Neural cell (in vitro differentiated cells): ENCODE data around the gene CCDC40. TPM values are rescaled to one million over a fixed set of nuclear protein-coding genes. Genes with fewer than 3 reads are reported as not detected.

ENCODE experiments used
- H2AFZ ChIP-seq: fragments of 200-600, 300-800 bp; sonication (generic), shearing (Covaris generic); 2 replicates; pipeline ENCODE4 v1.6.0; 2014; ENCODE audit warnings: low read depth, mild to moderate bottlenecking, antibody characterized with exemption, low read length, moderate library complexity
- H3F3A ChIP-seq: fragments of 200-600 bp; shearing (Covaris generic); 2 replicates; pipeline ENCODE4 v1.6.1; 2016; ENCODE audit warnings: mild to moderate bottlenecking, moderate library complexity, mixed read lengths, antibody characterized with exemption, low read length; ENCODE audit not compliant: insufficient read depth, poor library complexity, severe bottlenecking
- H3K27ac ChIP-seq: fragments of 200-600, 300-800 bp; sonication (generic), shearing (Covaris generic); 2 replicates; pipeline ENCODE4 v1.5.1; 2014; ENCODE audit warnings: mild to moderate bottlenecking, low read length, moderate library complexity
- H3K27me3 ChIP-seq: fragments of 300-800, 200-600 bp; sonication (generic), shearing (Covaris generic); 2 replicates; pipeline ENCODE4 v1.6.0; 2014; ENCODE audit warnings: mild to moderate bottlenecking, low read depth, low read length, moderate library complexity; ENCODE audit not compliant: insufficient read depth
- H3K36me3 ChIP-seq: fragments of 300-800, 200-600 bp; sonication (generic), shearing (Covaris generic); 2 replicates; pipeline ENCODE4 v1.5.1; 2014; ENCODE audit warnings: mild to moderate bottlenecking, antibody characterized with exemption, low read length, moderate library complexity; ENCODE audit not compliant: insufficient read depth
- H3K4me2 ChIP-seq: fragments of 300-800, 200-600 bp; sonication (generic), shearing (Covaris generic); 2 replicates; pipeline ENCODE4 v1.6.0; 2014; ENCODE audit warnings: mild to moderate bottlenecking, low read length
- H3K4me3 ChIP-seq: fragments of 300-800, 200-600 bp; sonication (generic), shearing (Covaris generic); 2 replicates; pipeline ENCODE4 v1.5.1; 2014; ENCODE audit warnings: mild to moderate bottlenecking, low read length, moderate library complexity
- H3K79me2 ChIP-seq: fragments of 200-600 bp; shearing (Covaris generic); replicated peaks from 2 replicates; pipeline ENCODE4 v1.6.0; 2014; ENCODE audit warnings: mild to moderate bottlenecking, low read length, moderate library complexity; ENCODE audit not compliant: insufficient read depth
- H3K9ac ChIP-seq: fragments of 300-800, 200-600 bp; sonication (generic), shearing (Covaris generic); 2 replicates; pipeline ENCODE4 v1.6.1; 2016; ENCODE audit warnings: mild to moderate bottlenecking, low read length, mixed read lengths
- H3K9me2 ChIP-seq: fragments of 200-600 bp; shearing (Covaris generic); 2 replicates; pipeline ENCODE4 v1.6.1; 2016; ENCODE audit warnings: mild to moderate bottlenecking, low read length, mixed read lengths; ENCODE audit not compliant: insufficient read depth
- H3K9me3 ChIP-seq: fragments of 200-600, 300-800 bp; sonication (generic), shearing (Covaris generic); 2 replicates; pipeline ENCODE4 v1.6.1; 2016; ENCODE audit warnings: mild to moderate bottlenecking, mixed run types, low read length, moderate library complexity, mixed read lengths
- H4K20me1 ChIP-seq: fragments of 200-600 bp; shearing (Covaris generic); 2 replicates; pipeline ENCODE4 v1.6.1; 2016; ENCODE audit warnings: mild to moderate bottlenecking, mixed run types; ENCODE audit not compliant: insufficient read depth
- EP300 ChIP-seq: fragments of 450-650 bp; conservative IDR thresholded peaks from 2 replicates; pipeline ENCODE4 v1.6.1; 2014; ENCODE audit warnings: antibody characterized with exemption, mild to moderate bottlenecking, moderate library complexity; ENCODE audit not compliant: poor library complexity, severe bottlenecking
- EZH2 ChIP-seq: fragments of 200-600, 300-800 bp; shearing (Covaris generic), sonication (generic); IDR thresholded peaks from 2 replicates; pipeline ENCODE4 v1.6.1; 2014; ENCODE audit warnings: antibody characterized with exemption, low read length, borderline replicate concordance, mild to moderate bottlenecking; ENCODE audit not compliant: insufficient read depth, poor library complexity, severe bottlenecking
- MXI1 ChIP-seq: fragments of 450-650 bp; conservative IDR thresholded peaks from 2 replicates; pipeline ENCODE4 v1.6.1; 2014; ENCODE audit warnings: antibody characterized with exemption, mild to moderate bottlenecking; ENCODE audit not compliant: poor library complexity, severe bottlenecking
- POLR2AphosphoS5 ChIP-seq: IDR thresholded peaks from 2 replicates; pipeline ENCODE4 v1.6.1; 2012
- RAD21 ChIP-seq: fragments of 450-650 bp; conservative IDR thresholded peaks from 2 replicates; pipeline ENCODE4 v1.6.1; 2014; ENCODE audit warnings: antibody characterized with exemption, mild to moderate bottlenecking, moderate library complexity
- SMC3 ChIP-seq: fragments of 450-650 bp; conservative IDR thresholded peaks from 2 replicates; pipeline ENCODE4 v1.6.1; 2014; ENCODE audit warnings: antibody characterized with exemption, mild to moderate bottlenecking, moderate library complexity; ENCODE audit not compliant: poor library complexity
- TAF1 ChIP-seq: IDR thresholded peaks from 2 replicates; pipeline ENCODE4 v1.6.1; 2012; ENCODE audit warnings: low read depth
- polyA plus RNA-seq: library from polyadenylated mRNA; depleted of rRNA; stranded (reverse); fragments of >200 nt; gene quantifications from 2 replicates; pipeline ENCODE4 v1.2.3, GENCODE V29; 2014
- TF ChIP-seq, protein P1 (sequence below): IDR thresholded peaks from 2 replicates; pipeline ENCODE4 v1.6.1; 2012; ENCODE audit warnings: borderline replicate concordance
- TF ChIP-seq, protein P2 (sequence below): fragments of 450-650 bp; IDR thresholded peaks from 2 replicates; pipeline ENCODE4 v1.5.1; 2014; ENCODE audit warnings: antibody characterized with exemption, mild to moderate bottlenecking, moderate library complexity; ENCODE audit not compliant: poor library complexity, severe bottlenecking

CCDC40 gene
- polyA plus RNA-seq, 1 donor from 2014 or later = 5.5 TPM

DNA sequence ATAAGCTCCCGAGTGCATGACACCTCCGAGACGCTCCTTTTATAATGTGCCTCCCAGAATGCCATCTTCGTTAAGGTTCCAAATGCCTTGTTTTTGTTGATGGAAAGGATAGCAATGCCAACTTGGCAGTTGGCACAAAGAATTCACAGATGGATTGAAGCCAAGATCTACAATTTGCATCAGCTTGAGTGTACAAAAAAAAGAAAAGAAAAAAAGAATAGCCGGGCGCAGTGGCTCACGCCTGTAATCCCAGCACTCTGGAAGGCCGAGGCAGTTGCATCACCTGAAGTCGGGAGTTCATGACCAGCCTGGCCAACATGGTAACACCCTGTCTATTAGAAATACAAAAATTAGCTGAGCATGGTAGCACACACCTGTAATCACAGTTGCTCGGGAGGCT is 8.4 kb upstream of the CCDC40 start:
- Histone ChIP-seq H2AFZ (no peak overlapping the region), H3K9me2 (no peaks in the 10 kb centered on the region), H4K20me1 (no peaks in the 10 kb centered on the region), H3K9ac (no peak overlapping the region), H3K9me3 (no peaks in the 10 kb centered on the region), H3K27me3 (no peaks in the 10 kb centered on the region), H3K27ac (no peak overlapping the region), H3K4me3 (no peak overlapping the region), H3F3A (no peaks in the 10 kb centered on the region), H3K4me2 (no peak overlapping the region), H3K79me2 (peaks cover 58% of the 10 kb centered on the region), H3K36me3 (no peaks in the 10 kb centered on the region)
- no peak for TF ChIP-seq MXI1
- TF ChIP-seq RAD21 = no peak
- TF ChIP-seq TAF1 = no peak

DNA sequence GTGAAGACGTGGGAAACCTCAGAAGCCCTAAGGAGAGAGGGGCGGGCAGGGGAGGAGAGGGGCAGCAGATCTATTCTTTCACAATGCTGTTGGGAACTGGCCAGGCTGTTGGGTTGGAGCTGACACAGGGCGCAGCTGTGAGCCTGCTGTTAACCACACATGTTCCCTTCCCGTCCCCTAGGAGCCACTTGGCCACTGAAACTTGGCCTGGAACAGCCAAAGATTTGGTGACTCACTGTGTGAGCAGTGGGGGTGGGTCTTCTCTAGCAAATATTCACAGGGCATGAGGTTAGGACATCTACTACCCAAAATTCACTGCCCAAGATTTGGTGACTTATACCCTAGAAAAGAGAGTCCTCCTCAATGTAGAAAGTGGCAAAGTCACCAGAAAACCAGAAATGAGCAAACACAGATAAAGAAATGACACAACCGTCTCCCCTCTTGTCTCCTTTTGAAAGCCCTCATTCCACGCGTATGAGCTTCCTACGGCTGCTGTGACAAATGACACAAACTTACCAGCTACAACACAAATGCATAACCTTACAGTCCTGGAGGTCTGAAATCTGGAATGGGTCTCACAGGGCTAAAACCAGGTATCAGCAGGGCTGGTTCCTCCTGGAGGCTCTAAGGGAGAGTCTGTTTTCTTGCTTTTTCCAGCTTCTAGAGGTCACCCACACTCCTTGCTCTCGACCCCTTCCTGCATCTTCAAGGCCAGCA is 7.0 kb upstream of the CCDC40 start:
- H3K9me2 ChIP-seq = no peaks in the 10 kb centered on the region
- H3K79me2 ChIP-seq = peaks cover 71% of the 10 kb centered on the region
- no peak overlapping the region for H3K4me2 ChIP-seq
- no peaks in the 10 kb centered on the region for H3K9me3 ChIP-seq
- TF ChIP-seq EP300 (no peak), POLR2AphosphoS5 (no peak), TAF1 (no peak), MXI1 (no peak), RAD21 (no peak), EZH2 (no peak), SMC3 (no peak)
- TF ChIP-seq, protein P1, sequence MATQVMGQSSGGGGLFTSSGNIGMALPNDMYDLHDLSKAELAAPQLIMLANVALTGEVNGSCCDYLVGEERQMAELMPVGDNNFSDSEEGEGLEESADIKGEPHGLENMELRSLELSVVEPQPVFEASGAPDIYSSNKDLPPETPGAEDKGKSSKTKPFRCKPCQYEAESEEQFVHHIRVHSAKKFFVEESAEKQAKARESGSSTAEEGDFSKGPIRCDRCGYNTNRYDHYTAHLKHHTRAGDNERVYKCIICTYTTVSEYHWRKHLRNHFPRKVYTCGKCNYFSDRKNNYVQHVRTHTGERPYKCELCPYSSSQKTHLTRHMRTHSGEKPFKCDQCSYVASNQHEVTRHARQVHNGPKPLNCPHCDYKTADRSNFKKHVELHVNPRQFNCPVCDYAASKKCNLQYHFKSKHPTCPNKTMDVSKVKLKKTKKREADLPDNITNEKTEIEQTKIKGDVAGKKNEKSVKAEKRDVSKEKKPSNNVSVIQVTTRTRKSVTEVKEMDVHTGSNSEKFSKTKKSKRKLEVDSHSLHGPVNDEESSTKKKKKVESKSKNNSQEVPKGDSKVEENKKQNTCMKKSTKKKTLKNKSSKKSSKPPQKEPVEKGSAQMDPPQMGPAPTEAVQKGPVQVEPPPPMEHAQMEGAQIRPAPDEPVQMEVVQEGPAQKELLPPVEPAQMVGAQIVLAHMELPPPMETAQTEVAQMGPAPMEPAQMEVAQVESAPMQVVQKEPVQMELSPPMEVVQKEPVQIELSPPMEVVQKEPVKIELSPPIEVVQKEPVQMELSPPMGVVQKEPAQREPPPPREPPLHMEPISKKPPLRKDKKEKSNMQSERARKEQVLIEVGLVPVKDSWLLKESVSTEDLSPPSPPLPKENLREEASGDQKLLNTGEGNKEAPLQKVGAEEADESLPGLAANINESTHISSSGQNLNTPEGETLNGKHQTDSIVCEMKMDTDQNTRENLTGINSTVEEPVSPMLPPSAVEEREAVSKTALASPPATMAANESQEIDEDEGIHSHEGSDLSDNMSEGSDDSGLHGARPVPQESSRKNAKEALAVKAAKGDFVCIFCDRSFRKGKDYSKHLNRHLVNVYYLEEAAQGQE = no peak
- TF ChIP-seq, protein P2, sequence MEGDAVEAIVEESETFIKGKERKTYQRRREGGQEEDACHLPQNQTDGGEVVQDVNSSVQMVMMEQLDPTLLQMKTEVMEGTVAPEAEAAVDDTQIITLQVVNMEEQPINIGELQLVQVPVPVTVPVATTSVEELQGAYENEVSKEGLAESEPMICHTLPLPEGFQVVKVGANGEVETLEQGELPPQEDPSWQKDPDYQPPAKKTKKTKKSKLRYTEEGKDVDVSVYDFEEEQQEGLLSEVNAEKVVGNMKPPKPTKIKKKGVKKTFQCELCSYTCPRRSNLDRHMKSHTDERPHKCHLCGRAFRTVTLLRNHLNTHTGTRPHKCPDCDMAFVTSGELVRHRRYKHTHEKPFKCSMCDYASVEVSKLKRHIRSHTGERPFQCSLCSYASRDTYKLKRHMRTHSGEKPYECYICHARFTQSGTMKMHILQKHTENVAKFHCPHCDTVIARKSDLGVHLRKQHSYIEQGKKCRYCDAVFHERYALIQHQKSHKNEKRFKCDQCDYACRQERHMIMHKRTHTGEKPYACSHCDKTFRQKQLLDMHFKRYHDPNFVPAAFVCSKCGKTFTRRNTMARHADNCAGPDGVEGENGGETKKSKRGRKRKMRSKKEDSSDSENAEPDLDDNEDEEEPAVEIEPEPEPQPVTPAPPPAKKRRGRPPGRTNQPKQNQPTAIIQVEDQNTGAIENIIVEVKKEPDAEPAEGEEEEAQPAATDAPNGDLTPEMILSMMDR = no peak
- H3K9ac ChIP-seq = no peak overlapping the region
- no peak overlapping the region for H3K27ac ChIP-seq
- no peaks in the 10 kb centered on the region for H3K36me3 ChIP-seq
- H4K20me1 ChIP-seq = no peaks in the 10 kb centered on the region
- H3F3A ChIP-seq = no peaks in the 10 kb centered on the region
- no peak overlapping the region for H3K4me3 ChIP-seq
- no peaks in the 10 kb centered on the region for H3K27me3 ChIP-seq
- no peak overlapping the region for H2AFZ ChIP-seq
